Body of pancreas (tissue), 4 donors: Measurements from ENCODE around the gene DNAJB8.

ENCODE experiments used
- POLR2A ChIP-seq, 3 donors: fragments of 450-650 bp; IDR thresholded peaks; one replicate each; pipeline ENCODE4 v1.6.1; 2016; ENCODE audit warnings: antibody characterized with exemption in 3 of 3, mild to moderate bottlenecking in 2 of 3
- TF ChIP-seq, protein P1 (sequence below), 7 experiments: fragments of 450-650 bp in 4 of 7; fragments of 200-600 bp in 3 of 7; sonication (generic) in 3 of 7; IDR thresholded peaks; one replicate each; pipeline ENCODE4 v1.5.1; 2016 to 2019; ENCODE audit warnings: antibody characterized with exemption in 7 of 7

GRCh38 chr3:128442949-128443348 is 23.7 kb downstream of the DNAJB8 start:
- TF ChIP-seq, protein P1, sequence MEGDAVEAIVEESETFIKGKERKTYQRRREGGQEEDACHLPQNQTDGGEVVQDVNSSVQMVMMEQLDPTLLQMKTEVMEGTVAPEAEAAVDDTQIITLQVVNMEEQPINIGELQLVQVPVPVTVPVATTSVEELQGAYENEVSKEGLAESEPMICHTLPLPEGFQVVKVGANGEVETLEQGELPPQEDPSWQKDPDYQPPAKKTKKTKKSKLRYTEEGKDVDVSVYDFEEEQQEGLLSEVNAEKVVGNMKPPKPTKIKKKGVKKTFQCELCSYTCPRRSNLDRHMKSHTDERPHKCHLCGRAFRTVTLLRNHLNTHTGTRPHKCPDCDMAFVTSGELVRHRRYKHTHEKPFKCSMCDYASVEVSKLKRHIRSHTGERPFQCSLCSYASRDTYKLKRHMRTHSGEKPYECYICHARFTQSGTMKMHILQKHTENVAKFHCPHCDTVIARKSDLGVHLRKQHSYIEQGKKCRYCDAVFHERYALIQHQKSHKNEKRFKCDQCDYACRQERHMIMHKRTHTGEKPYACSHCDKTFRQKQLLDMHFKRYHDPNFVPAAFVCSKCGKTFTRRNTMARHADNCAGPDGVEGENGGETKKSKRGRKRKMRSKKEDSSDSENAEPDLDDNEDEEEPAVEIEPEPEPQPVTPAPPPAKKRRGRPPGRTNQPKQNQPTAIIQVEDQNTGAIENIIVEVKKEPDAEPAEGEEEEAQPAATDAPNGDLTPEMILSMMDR (IDR thresholded peaks at IDR 0.05), result no peak
- TF ChIP-seq POLR2A (IDR thresholded peaks at IDR 0.05), result no peak
